Stimulated activated CD8-positive, alpha-beta memory T cell treated with anti-CD3 and anti-CD28 coated beads, Interleukin-2, amount 100 ng/mL, for 1 hour (primary cell): Measurements from ENCODE around the gene BICD1.

ENCODE experiments used
- DNase-seq, 2 donors: peaks; one replicate each; pipeline ENCODE4 v3.0.0-alpha.2; 2020; ENCODE audit warnings: low read depth in 2 of 2

BICD1 gene

DNA sequence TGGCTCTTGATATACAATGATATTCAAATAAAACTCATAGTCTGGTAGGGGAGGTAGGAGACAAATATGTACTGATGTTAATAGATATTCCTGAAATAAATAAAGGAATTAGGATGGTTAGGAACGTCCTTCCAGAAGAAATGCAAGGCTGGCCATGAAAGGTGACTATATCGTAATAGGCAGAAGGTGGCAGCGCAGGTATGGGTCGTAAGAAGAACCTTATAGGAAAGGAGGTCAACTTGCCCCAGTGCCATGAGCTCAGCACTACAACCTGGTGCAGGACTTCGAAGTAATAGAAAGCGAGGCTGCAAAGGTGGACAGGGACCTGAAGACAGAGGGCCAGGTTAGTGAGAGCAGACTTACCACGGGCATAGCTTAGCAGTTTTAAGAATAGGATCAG is 237.4 kb downstream of the BICD1 start:
- no peak for DNase-seq

DNA sequence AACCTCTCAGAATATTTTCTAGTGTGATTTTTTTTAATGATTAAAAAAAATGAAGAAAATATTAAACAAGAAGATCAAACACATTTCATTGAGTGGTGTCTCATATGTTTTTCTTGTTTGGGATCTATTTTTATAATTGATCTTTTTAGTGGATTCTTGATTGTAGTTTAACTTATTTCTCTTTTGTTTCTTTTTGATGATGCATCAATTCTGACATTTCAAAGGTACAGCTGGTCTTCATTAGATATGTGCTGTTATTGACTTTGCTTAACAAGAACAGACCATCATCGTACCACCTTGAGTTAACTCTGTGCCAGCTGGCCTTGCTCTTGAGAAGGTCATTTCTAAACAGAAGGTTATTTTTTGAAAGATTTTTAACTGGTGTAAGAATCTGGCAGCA is 246.9 kb downstream of the BICD1 start:
- no peak for DNase-seq

DNA sequence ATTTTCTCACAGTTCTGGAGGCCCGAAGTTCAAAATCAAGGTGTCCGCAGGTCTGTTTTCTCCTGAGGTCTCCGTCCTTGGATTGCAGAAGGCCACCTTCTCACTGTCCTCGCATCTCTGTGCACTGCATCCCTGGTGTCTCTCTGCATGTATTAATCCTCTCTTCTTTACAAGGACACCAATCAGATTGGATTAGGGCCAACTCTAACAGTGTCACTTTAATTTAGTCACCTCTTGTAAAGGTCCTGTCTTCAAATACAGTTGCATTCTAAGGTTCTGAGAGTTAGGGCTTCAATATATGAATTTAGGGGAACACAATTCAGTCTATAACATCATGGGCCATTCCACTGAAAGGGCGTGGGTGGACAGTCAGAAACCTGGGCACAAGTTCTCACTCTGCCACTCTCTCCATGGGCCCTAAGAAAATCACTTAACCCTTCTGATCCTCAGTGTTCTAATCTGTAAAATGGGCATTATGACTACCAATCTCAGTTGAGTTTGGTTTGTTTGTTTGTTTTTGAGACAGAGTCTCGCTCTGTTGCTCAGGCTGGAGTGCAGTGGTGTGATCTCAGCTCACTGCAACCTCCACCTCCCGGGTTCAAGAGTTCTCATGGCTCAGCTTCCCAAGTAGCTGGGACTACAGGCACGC is 251.1 kb downstream of the BICD1 start:
- no peak for DNase-seq

DNA sequence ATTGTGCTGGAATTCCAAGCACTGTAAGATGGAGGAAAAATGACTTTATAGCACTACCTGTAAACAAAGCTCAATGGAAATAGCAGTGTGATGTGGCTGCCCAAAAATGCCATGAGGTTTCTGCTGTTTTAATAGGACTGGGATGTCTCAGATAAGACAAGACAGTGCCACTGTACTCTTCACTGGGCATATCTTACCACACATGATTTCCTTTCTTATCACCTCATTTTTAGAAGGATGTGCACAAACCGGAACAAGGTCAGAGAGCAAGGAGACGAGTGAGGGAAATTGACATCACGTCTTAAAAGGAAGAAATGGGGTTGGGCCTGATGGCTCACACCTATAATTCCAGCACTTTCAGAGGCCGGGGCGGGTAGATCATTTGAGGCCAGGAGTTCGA is 254.3 kb downstream of the BICD1 start:
- DNase-seq: no peak

DNA sequence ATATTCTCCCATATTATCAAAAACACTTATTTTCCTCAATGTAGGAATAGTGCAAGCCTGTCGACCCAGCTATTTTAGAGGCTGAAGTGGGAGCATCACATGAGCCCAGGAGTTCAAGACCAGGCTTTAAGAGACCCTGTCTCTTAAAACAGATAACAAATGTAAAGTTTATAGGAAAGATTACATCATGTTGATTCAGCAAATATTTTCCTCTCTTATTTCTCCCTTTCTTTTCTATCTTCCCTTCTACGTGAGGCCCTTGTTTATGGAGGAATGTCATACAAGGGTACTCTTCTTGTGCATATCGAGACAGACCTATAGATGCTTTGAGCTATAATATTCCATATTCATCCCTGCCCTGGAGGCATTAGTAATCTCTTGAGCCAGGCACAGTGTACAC is 256.2 kb downstream of the BICD1 start:
- DNase-seq: no peak

DNA sequence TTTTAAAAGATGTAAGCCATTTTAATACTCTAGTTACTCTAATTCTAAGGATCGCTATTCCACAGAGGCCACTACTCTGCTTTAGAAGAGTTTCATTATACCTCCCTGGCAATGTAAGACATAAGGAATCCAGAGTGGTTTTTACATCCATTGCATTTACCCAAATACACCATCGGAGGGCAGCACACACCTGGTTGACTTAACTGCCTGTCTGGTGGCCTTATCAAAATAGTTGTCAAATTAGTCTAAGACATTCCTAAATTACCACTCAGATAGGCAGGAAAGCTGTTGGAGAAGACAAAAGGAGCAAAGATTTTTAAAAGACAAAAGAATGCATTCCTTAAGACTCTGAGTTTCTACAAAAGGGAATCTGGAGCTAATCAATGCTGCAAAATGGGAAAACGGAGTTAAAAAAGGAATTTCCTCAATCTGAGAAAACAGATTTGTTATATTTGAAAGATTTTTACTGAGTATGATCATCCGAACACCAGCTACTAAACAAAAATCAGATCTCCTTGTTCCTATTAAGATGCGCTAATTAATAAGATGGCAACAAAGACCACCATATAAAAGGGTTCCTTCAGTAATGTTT is 258.9 kb downstream of the BICD1 start:
- DNase-seq: peak in 1 of 2 donors; percentile 5

DNA sequence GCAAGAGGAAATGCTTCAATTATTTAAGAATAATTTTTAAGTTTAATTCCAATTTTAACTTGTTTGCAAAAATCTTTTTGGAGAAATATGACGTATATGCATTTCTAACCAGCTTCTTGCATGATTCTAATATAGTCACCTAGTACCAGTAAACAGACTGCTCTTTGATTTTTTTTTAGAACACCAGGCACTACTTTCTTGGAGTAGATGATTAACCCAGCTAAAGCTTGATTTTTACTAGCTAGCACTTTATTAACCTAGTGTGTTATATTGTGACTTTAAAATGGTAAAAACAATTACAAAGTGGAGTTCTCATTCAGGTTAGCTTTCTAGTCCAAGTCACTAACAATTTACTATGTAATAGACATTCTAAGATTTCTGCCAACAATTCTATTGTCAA is 260.1 kb downstream of the BICD1 start:
- no peak for DNase-seq

DNA sequence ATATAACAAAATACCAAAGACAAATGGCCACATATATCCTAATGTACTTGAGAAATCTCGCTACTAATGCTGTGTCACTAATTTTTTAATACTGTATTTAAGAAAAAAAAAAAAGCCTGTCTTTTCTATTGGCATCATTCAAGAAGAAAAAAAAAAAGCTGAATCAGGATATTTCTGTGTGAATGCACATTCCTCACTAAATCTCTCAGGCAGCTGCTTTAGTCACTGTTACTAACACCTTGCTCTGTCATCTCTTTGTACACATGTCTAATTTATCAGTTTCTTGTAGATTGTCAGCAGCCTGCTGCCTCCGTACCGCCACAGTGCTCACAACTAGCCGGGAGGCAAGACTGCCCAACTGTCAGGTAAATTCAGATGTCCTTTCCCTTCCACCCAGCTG is 260.7 kb downstream of the BICD1 start:
- no peak for DNase-seq

DNA sequence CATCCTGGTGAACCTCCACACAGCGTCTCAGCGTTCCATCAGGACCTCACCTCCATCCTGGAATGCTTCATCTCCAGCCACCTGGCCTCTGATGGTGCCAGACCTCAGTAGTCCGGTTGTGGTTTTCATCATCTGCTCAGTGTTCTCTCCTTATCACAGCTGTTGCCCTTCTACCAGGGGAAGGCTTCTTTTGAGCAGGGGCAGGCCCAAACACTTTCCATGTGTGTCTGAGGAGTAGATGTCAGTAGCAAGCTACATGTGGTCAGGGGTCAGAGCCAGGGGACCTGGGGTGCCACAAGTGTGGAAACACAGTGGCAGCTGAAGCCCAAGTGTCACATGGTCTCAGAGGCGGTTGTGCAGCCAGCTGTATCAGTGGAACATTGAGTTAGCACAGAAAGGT is 262.6 kb downstream of the BICD1 start:
- no peak for DNase-seq

DNA sequence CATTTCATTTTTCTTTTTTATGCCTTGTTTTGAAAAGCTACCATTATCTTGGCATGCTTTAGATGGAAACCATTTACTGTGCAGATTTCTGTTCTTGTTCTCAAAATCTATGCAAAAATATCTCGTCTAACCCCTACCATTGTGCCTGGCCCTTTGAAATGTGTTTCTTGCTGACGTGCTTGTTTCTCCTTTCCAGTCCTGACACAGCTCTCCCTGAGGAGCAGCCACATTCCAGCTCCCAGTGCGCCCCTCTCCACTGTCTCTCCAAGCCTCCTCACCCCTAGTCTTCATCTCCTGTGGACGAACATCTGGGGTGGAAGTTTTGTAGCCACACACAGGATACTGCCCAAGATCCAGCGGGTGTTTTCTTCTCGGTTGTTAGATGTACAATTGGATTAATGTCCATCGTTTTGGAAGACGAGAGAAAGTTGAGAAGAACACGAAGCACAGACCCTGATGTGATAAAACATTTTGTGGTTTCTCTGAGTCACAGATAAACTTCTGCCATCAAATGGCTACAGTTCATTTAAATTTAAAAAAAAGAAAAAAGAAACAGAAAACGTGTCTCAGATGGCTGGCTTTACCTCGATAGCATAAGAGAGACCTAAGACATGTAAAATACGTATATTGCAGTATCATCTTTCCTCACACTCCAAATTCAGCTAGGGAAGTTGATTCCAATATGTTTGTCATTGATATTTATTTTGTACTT is 270.9 kb downstream of the BICD1 start:
- no peak for DNase-seq

DNA sequence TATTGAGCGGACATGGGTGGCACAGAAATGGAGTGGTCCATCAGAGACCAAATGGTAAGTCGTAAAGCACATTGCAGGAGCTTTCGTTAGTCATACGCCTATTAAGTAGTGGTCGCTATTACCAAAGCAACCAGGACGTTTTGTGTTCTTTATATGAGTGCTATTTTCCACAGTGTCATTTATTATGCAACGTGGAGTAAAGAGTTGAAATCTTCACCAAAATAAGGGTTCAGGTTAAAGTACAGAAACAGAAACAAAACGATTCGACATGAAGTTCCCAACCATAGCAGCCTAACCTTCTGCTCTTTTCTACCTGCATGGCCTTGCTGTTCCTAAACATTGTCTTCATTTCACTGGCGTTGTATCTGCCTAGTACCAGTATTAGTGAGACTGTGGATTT is 272.6 kb downstream of the BICD1 start:
- DNase-seq: no peak

DNA sequence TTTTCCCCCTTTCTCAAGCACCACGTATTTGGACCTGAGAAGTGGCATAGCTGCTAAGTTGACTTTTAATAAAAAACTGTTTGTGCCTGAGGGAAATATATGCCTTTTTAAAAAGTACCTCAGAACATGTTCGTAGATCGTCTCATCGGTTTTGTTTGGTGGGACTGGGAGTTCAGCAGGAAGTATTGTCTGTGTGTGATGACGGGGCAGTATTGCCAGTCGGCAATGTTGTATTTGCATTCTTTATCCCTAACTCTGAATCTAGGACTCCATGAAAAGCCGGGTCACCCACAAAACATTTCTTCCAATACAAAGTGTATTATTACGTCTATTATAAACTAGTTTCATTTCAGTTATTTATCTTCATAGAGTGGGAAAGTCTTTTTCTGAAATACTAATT is 273.0 kb downstream of the BICD1 start:
- no peak for DNase-seq

DNA sequence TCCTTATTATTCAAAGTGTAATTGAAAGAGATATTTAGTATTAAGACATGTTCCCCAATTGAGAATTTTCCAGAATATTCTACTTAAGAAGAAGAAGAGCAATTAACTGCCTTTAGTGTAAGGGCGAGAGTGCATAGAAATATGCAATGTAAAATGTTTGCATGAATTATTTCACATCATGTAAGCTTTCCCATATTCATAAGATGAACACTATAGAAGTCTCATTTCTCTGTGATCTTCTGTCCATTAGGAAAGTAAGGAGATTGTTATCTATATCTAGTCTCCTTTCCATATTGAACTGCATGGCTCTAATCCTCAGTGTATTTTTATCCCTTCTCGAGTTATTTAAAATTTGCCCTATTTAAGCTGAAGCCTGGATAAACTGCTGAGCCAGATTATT is 275.6 kb downstream of the BICD1 start:
- no peak for DNase-seq

DNA sequence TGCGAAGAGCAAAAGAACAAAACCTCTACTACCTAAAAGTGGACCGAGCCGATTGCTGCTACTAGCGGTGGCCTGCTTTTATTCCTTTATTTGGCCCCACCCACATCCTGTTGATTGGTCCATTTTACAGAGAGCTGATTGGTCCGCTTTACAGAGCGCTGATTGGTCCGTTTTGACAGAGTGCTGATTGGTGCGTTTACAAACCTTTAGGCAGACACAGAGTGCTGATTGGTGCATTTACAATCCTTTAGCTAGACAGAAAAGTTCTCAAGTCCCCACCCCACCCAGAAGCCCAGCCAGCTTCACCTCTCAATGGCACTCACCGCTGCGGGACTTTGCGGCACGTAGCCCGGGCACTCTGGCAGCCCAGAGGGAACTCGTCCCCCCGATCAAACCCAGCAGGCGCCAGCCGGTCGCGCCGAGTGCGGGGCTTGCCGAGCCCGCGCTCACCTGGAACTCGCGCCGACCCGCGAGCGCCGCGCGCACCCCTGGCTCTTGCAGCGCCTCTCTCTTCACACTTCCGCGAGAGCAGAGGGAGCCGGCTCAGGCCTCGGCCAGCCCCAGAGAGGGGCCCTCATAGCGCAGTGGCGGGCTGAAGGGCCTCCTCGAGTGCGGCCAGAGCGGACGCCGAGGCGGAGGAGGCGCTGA is 284.0 kb downstream of the BICD1 start:
- DNase-seq: no peak

DNA sequence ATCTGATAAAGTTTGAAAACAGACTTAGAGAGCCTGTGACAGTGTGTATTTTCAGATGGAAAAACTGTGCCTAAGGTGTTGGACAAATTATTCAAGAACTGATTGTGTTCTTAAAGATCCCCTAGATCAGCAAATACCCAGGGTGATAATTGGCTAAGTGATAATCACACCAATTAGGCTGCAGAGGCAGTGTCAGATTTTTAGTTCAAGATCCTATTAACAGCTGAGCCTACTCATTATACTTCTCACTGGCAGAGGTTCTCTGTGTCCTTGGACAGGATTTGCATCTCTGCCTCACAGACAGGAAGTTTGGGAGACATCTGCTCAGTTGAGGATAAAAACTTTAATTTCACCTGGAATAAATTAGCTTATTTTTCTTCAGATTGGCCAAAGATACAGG is 288.4 kb downstream of the BICD1 start:
- no peak for DNase-seq

DNA sequence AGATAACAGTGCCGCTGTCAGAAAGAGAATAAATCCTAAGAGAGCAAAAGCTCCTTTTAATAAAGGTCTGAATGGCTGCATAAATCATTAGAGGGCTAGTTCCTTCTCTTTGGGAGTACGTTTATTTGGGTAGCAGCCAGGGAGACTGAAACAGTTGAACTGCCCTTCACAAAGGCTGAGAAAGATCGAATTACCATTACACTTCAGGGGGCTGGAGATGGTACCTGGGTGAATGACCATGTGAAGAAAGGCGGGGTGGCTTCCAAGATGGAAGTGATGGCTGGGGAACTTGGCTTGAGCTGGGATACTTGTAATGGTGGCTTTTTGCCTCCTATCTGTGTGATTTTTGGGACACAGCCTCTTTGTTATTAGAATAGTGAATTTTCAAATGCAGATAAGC is 291.0 kb downstream of the BICD1 start:
- no peak for DNase-seq

DNA sequence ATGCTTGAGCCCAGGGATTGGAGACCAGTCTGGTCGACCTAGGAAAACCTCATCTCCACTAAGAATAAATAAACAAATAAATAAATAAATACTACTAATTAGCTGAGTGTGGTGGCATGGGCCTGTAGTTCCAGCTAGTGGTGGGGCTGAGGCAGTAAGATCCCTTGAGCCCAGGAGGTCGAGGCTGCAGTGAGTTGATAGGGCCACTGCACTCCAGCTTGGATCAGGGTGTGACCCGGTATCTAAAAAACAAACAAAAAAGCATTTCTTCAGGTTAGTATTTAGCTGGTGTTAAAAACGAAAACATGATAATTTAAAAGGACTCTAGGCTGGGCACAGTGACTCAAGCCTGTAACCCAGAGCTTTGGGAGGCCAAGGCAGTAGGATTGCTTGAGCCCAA is 291.5 kb downstream of the BICD1 start:
- DNase-seq: no peak

DNA sequence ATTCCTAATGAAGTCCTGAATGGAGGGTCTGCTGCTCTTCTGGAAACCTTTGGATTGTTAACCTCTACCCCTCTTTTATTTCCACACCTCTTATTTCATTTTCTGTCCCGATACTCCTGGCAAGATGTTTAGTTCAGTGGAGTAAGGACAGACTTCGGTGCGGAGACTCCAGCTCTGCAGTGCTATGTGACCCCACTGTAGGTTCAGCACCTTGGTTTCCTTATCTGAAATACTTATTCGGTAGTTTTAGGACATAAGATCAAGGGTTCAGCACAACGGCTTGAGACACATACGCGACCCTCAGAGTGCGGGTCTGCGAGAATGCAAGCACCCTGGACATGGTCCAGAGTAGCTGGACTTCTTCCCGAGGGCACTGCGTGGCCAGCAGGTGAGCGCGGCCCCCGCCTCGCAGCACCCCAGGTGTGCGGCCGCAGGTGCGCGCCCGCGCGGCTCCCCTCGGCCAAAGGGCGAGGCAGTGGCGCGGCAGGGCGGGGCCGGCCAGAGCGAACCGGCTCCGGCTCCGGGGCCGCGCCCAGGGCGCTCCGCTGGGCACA is 292.2 kb downstream of the BICD1 start:
- DNase-seq: no peak

DNA sequence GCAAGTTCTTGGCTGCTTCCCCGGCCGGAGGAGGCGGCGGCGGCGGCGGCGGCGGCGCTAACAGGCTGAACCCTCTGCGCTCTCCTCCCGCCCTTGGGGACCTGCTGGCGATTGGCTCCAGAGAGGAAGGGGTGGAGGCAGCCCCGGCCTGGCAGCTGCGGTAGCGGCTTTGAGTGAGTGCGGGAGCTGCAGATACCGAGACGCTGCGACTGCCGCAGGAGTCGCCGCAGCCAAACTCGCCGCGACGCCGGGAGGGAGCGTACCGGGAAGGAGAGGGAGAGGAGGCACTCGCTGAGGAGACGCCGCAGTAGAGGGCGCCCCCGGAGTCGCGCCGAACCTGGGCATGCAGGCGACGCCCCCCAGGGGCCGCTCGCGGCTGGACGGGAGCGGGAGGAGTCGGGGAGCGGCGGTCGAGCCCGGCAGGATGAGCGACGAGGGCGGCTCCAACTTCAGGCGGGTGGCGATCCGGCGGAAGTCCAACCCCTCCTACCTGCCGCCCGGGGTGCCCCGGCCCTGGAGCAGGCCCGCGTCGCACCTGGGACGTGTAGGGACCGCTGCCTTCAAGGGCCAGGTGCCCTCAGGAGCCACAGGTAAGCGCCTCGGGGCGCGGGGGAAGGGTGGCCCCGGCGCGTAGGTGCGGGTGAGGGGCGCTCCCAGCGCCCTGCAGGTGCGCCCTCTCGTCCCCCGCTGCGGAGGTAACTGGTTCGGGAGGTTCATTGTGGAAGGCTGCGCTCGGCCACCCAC is 292.9 kb downstream of the BICD1 start, which contains the start of gene FGD4:
Gene FGD4, plus strand, starts transcription at position 189 of the 744 bp plus-strand sequence.
- peak in 1 of 2 donors; percentile 6 for DNase-seq

DNA sequence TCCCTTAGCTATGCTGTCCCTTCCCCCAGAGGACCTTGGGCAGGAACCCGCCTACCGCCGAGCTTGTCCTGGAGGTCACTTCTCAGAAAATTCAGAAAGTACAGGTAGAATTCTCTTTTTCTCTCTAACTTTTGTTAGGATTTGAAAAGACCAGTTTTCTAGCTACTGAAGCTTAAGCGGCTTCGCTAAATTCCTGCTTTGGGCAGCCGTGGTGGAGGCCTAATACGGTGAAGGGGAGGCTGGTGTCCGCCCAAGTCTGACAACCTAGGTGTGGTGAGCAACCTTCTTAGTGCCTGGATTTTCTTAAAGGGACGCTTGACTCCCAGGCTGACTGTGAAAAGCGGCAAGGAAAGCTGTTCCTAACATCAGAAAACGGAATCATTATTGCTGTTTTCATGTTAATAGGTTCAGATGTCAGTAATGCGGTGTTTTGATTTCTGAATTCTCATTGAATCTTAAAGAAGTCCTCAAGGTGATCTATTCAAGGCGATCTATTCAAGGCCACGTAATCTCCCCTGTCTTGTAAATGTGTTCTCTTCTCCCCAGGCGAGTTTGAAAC is 293.5 kb downstream of the BICD1 start:
- no peak for DNase-seq

DNA sequence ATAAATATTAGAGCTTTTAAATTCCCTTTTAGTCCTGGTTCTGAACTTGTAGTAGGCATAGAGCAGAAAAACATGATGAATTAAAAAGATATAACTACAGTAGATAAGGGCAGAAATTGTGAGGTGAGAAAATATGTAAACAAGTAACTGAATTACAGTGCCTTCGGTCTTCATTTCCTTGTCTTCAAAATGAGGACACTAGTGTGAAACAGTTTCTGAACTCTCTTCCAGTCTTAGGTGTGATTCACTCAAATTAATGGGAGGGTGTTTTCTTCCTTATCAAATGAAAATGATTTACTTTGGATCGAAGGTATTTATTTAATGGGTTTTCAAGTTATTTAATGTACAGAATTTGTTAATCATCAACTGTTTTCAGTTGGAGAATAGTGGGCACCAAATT is 294.2 kb downstream of the BICD1 start:
- no peak for DNase-seq
